ENCODE results near the gene SLC25A23. TPM values are rescaled to one million over a fixed set of nuclear protein-coding genes. Genes with fewer than 3 reads are reported as not detected.
A peak's percentile ranks its signal among the peaks of the same experiment; 100 is the strongest.

Gene SLC25A23
- total and polyA plus RNA-seq, 9 of the 15 experiments (the other 6 are each of a cell fraction or from before 2014, with no cell fraction given), result 6.1 to 72.0 (median 26.6) TPM

DNA sequence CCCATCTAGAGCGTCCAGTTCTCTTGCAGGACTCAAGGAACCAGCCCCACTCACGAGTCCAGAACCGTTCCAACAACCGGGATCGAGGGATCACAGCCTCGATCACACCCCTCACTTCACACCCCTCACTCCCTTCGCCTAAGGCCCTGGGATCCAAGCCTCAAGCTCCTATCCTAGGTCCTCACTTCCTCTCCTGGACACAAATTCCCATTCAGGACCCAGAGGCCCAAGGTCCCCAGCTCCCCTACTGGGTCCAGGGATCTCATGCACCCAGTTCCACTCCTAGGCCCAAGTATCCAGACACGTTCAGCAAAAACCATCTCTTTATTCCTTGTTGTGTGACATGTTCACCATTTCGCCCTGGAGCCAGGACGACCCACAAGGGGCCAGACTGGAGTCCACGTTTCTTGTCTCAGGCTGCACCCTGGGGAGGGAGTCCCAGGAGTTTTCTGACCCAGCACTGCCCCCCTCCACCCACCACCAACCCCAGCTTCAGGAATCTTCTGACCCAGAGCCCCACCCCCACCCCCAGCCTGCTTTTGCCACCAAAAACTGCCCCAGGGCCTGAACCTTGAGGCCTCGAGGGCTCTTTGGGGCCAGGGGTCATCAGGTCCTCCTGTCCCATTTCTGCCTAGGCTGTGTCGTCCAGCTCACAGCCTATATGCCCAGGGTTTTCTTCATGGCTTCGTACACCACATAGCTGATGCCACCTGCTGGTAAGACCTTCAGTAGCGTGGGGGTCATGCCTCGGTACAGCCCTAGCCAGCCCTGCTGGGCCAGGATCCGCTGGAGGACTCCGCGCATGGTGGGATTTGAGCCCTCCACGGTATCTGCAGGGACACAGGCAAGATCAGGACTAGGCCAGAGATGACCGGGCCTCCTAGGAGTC, 33.6 kb downstream of the SLC25A23 start:
- peaks cover 31% of the 10 kb centered on the region for H4K20me1 ChIP-seq (replicated peaks; ENCODE audit: control insufficient read depth, insufficient read depth, low read length)
- TSS peak; percentile 74 for BruUV-seq (replicated peaks)
- H3K27ac ChIP-seq (ENCODE audit: extremely low read depth, low read depth, low read length), result peak overlapping the region; percentile 78
- intact Hi-C loops (cut with micrococcal nuclease), result loop anchor here (10.0 kb wide), 2 partner anchors 111 to 261 kb away; no protein-coding TSS in a partner anchor
- peaks cover 17 to 43% of the 10 kb centered on the region in 2 experiments for H3K4me1 ChIP-seq (replicated peaks in 1 of 2; ENCODE audit: control insufficient read depth in 2 of 2, insufficient read depth in 2 of 2, low read length in 2 of 2)
- peaks cover 24% of the 10 kb centered on the region for H3K36me3 ChIP-seq (ENCODE audit: control insufficient read depth, insufficient read depth, low read length)
- ChIA-PET CTCF (ENCODE audit: low intra/inter-chr PET ratio) (no interaction called here), POLR2A (interaction anchor here (0.6 to 1.7 kb wide), 6 partner anchors 12 to 652 kb away, joined by 3 to 11 read pairs (median 4); partner anchors contain the start of genes ALKBH7 and TNFSF9)
- FAIRE-seq, result peak; percentile 58
- H3K9me1 ChIP-seq (ENCODE audit: control insufficient read depth, insufficient read depth, low read length), result peaks cover 14% of the 10 kb centered on the region
- H3K4me2 ChIP-seq (ENCODE audit: insufficient read depth, low read length), result peak overlapping the region; percentile 53
- H3K9ac ChIP-seq (ENCODE audit: insufficient read depth in 1 of 2, low read depth in 2 of 2, low read length in 2 of 2), result peak overlapping the region; percentile 47 to 87
- no peaks in the 10 kb centered on the region for H3K27me3 ChIP-seq (ENCODE audit: control insufficient read depth in 2 of 2, insufficient read depth in 2 of 2, low read length in 2 of 2)
- 87% methylated on average over 14 of the region's 21 CpGs for WGBS (ENCODE audit: insufficient coverage, low coverage, missing lambda C conversion rate)
- H3K9me3 ChIP-seq (replicated peaks; ENCODE audit: control insufficient read depth, insufficient read depth, low read depth, low read length), result no peaks in the 10 kb centered on the region
- in situ Hi-C loops (cut with MboI), result no loop called here
- ATAC-seq, result no peak
- no peak overlapping the region for H3K4me3 ChIP-seq
- H3K79me2 ChIP-seq (ENCODE audit: control insufficient read depth, insufficient read depth, low read length), result peaks cover 51% of the 10 kb centered on the region
- H2AFZ ChIP-seq (ENCODE audit: low read depth, low read length), result peak overlapping the region; percentile 81
- DNase-seq (ENCODE audit: extremely low read depth in 1 of 4, low spot score in 3 of 4), result peak in 1 of 4 experiments; percentile 46
- TF ChIP-seq POLR2G (IDR thresholded peaks at IDR 0.05; ENCODE audit: low read depth, low read length) (no peak), HOXB6 (CRISPR knock-in tag; IDR thresholded peaks at IDR 0.05; ENCODE audit: borderline replicate concordance) (no peak), NCOA4 (IDR thresholded peaks at IDR 0.05; ENCODE audit: partially characterized antibody) (no peak), DPF2 (IDR thresholded peaks at IDR 0.05) (peak; percentile 27; the same call in 1 of the 2 replicates), JUN (IDR thresholded peaks at IDR 0.05; ENCODE audit: borderline replicate concordance, low read depth, low read length) (no peak), JUN (CRISPR knock-in tag; IDR thresholded peaks at IDR 0.05; ENCODE audit: borderline replicate concordance) (no peak), ZNF282 (CRISPR knock-in tag; IDR thresholded peaks at IDR 0.05) (0 out of 2 replicates have a peak, but pooled peaks have one; percentile 14), ERF (CRISPR knock-in tag; IDR thresholded peaks at IDR 0.05) (no peak), KDM4B (IDR thresholded peaks at IDR 0.05; ENCODE audit: borderline replicate concordance in 2 of 2, low read depth in 1 of 2) (no peak), SMAD2 (IDR thresholded peaks at IDR 0.05; ENCODE audit: low read depth, low read length) (no peak), MCM7 (IDR thresholded peaks at IDR 0.05) (no peak), ZFX (CRISPR knock-in tag; IDR thresholded peaks at IDR 0.05) (peak; percentile 55; the same call in 1 of the 2 replicates), MIER1 (IDR thresholded peaks at IDR 0.05; ENCODE audit: low read depth) (no peak), ILK (tag; IDR thresholded peaks at IDR 0.05; ENCODE audit: borderline replicate concordance, low read depth) (no peak), ARHGAP35 (IDR thresholded peaks at IDR 0.05; ENCODE audit: partially characterized antibody) (no peak), OTX1 (CRISPR knock-in tag; IDR thresholded peaks at IDR 0.05) (no peak), HNRNPK (IDR thresholded peaks at IDR 0.05; ENCODE audit: low read depth, low read length, poor library complexity, severe bottlenecking) (no peak), KDM2B (CRISPR knock-in tag; IDR thresholded peaks at IDR 0.05) (no peak)
- TF ChIP-seq, protein P1, sequence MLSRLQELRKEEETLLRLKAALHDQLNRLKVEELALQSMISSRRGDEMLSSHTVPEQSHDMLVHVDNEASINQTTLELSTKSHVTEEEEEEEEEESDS (CRISPR knock-in tag; IDR thresholded peaks at IDR 0.05), result no peak
- TF ChIP-seq, protein P2, sequence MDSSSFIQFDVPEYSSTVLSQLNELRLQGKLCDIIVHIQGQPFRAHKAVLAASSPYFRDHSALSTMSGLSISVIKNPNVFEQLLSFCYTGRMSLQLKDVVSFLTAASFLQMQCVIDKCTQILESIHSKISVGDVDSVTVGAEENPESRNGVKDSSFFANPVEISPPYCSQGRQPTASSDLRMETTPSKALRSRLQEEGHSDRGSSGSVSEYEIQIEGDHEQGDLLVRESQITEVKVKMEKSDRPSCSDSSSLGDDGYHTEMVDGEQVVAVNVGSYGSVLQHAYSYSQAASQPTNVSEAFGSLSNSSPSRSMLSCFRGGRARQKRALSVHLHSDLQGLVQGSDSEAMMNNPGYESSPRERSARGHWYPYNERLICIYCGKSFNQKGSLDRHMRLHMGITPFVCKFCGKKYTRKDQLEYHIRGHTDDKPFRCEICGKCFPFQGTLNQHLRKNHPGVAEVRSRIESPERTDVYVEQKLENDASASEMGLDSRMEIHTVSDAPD (CRISPR knock-in tag; IDR thresholded peaks at IDR 0.05), result no peak

Measured in K562 (cell line).